Measurements from ENCODE around the gene MAML2.

DNA sequence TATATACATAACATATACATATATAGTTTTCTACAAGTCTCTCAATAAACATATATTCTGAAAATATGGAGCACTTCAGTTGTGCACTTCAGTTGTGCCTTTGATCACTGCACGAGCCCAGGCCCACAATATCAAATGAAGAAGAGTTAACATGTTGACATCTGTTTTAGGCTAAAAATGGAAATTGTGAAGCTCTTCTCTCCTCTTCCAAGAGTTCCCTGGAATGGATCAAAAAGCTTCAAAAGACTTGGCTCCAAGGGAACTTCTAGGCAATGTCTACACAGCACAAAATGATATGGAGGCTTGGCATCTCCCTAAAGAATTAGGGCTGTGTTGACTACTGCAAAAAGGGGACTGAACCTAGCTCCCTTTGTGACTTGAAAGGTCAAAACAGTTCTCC lies 36.9 kb downstream of the MAML2 start:
- TF ChIP-seq, protein P1, sequence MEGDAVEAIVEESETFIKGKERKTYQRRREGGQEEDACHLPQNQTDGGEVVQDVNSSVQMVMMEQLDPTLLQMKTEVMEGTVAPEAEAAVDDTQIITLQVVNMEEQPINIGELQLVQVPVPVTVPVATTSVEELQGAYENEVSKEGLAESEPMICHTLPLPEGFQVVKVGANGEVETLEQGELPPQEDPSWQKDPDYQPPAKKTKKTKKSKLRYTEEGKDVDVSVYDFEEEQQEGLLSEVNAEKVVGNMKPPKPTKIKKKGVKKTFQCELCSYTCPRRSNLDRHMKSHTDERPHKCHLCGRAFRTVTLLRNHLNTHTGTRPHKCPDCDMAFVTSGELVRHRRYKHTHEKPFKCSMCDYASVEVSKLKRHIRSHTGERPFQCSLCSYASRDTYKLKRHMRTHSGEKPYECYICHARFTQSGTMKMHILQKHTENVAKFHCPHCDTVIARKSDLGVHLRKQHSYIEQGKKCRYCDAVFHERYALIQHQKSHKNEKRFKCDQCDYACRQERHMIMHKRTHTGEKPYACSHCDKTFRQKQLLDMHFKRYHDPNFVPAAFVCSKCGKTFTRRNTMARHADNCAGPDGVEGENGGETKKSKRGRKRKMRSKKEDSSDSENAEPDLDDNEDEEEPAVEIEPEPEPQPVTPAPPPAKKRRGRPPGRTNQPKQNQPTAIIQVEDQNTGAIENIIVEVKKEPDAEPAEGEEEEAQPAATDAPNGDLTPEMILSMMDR (IDR thresholded peaks at IDR 0.05) = no peak
- TF ChIP-seq POLR2A (IDR thresholded peaks at IDR 0.05) = no peak

Measured in esophagus squamous epithelium (tissue), 4 donors.